GM11168 (cell line): Measurements from ENCODE around the gene TCF3.

ENCODE experiments used
- in situ Hi-C: fragments of 300-500 bp; cut with MboI; formaldehyde crosslinking; loops from one replicate; pipeline ENCODE4 v1.12.0; 2022; ENCODE audit warnings: low sequenced_read_pairs; ENCODE audit not compliant: unreplicated experiment

Gene TCF3

GRCh38 chr19:1613808-1614570 is 38.4 kb downstream of the TCF3 start:
- in situ Hi-C loops: no loop called here

GRCh38 chr19:1613146-1613545 is 39.3 kb downstream of the TCF3 start:
- in situ Hi-C loops: no loop called here

- in situ Hi-C loops: no loop called here
Measured at GRCh38 chr19:1612114-1613086, 40.0 kb downstream of the TCF3 start.

GRCh38 chr19:1611353-1611752 is 41.1 kb downstream of the TCF3 start:
- in situ Hi-C loops: no loop called here

GRCh38 chr19:1610579-1610978 is 41.8 kb downstream of the TCF3 start:
- in situ Hi-C loops: no loop called here

GRCh38 chr19:1609680-1610474 is 42.5 kb downstream of the TCF3 start:
- in situ Hi-C loops: loop anchor here (5.0 kb wide), 1 partner anchor 32 kb away; no protein-coding TSS in a partner anchor

- in situ Hi-C loops: loop anchor here (5.0 kb wide), 1 partner anchor 33 kb away; no protein-coding TSS in a partner anchor
Measured at GRCh38 chr19:1609103-1609396, 43.4 kb downstream of the TCF3 start.

GRCh38 chr19:1608359-1609102 is 43.9 kb downstream of the TCF3 start:
- in situ Hi-C loops: loop anchor here (5.0 kb wide), 1 partner anchor 34 kb away; no protein-coding TSS in a partner anchor

- in situ Hi-C loops: loop anchor here (5.0 kb wide), 1 partner anchor 36 kb away; no protein-coding TSS in a partner anchor
Measured at GRCh38 chr19:1606138-1606651, 46.2 kb downstream of the TCF3 start.

- in situ Hi-C loops: loop anchor here (5.0 kb wide), 1 partner anchor 37 kb away; no protein-coding TSS in a partner anchor
Measured at GRCh38 chr19:1605236-1606137, 46.9 kb downstream of the TCF3 start, which contains the start of gene UQCR11. Gene UQCR11 (minus strand): TSS chr19:1605462. CDS start chr19:1605409, 53 bp downstream.

GRCh38 chr19:1602091-1602707 is 50.2 kb downstream of the TCF3 start:
- in situ Hi-C loops: no loop called here

GRCh38 chr19:1601613-1602064 is 50.8 kb downstream of the TCF3 start:
- in situ Hi-C loops: no loop called here

- in situ Hi-C loops: no loop called here
Measured at GRCh38 chr19:1599460-1599846, 53.0 kb downstream of the TCF3 start.

GRCh38 chr19:1598777-1599459 is 53.5 kb downstream of the TCF3 start:
- in situ Hi-C loops: no loop called here

- in situ Hi-C loops: no loop called here
Measured at GRCh38 chr19:1593501-1593772, 59.0 kb downstream of the TCF3 start.

- in situ Hi-C loops: no loop called here
Measured at GRCh38 chr19:1592755-1593500, 59.5 kb downstream of the TCF3 start, which contains the start of gene MBD3. Gene MBD3 (minus strand): TSS chr19:1592865. CDS start chr19:1592631, 234 bp downstream.
